HepG2 (cell line): ENCODE results near the gene ELMOD3. TPM values are rescaled to one million over a fixed set of nuclear protein-coding genes. Genes with fewer than 3 reads are reported as not detected.

Source experiments
- ARID4A ChIP-seq: sonication (generic); formaldehyde crosslinking; IDR thresholded peaks from 2 replicates; pipeline ENCODE4 v1.5.0; 2020; ENCODE audit warnings: mild to moderate bottlenecking, missing genetic modification reagents, borderline replicate concordance
- CBX1 ChIP-seq: IDR thresholded peaks from one replicate; pipeline ENCODE4 v1.6.1; 2016; ENCODE audit warnings: antibody characterized with exemption, low read depth
- DR1 ChIP-seq: sonication (generic); formaldehyde crosslinking; IDR thresholded peaks from 2 replicates; pipeline ENCODE4 v1.8.0; 2021; ENCODE audit warnings: mild to moderate bottlenecking, missing genetic modification reagents, inconsistent platforms
- ETV6 ChIP-seq: sonication (generic); formaldehyde crosslinking; conservative IDR thresholded peaks from 2 replicates; pipeline ENCODE4 v1.4.0; 2020; ENCODE audit warnings: missing genetic modification reagents
- NRL ChIP-seq: sonication (generic); formaldehyde crosslinking; IDR thresholded peaks from 2 replicates; pipeline ENCODE4 v1.5.0; 2020; ENCODE audit warnings: missing genetic modification reagents, mild to moderate bottlenecking, moderate library complexity, borderline replicate concordance
- PRDM15 ChIP-seq: sonication (generic); formaldehyde crosslinking; IDR thresholded peaks from 2 replicates; pipeline ENCODE4 v1.4.0; 2020; ENCODE audit warnings: missing genetic modification reagents
- SP1 ChIP-seq, 2 experiments: fragments of 450-650 bp in 1 of 2; sonication (generic) in 1 of 2; formaldehyde crosslinking in 1 of 2; IDR thresholded peaks; 2 replicates each; pipeline versions ENCODE4 v1.4.0 to v1.6.1; 2016 to 2020; ENCODE audit warnings: missing genetic modification reagents in 1 of 2
- ZFP36L1 ChIP-seq: sonication (generic); formaldehyde crosslinking; IDR thresholded peaks from 2 replicates; pipeline ENCODE4 v1.8.0; 2022; ENCODE audit warnings: mild to moderate bottlenecking, missing genetic modification reagents, moderate library complexity
- ZHX1 ChIP-seq: sonication (generic); formaldehyde crosslinking; IDR thresholded peaks from 2 replicates; pipeline ENCODE4 v1.8.1; 2022; ENCODE audit warnings: low read depth, mild to moderate bottlenecking, missing genetic modification reagents
- ZNF740 ChIP-seq: sonication (generic); formaldehyde crosslinking; IDR thresholded peaks from 2 replicates; pipeline ENCODE4 v1.4.0; 2020; ENCODE audit warnings: missing genetic modification reagents
- polyA plus RNA-seq, 8 experiments: library from polyadenylated mRNA; depleted of rRNA in 3 of 8; stranded (reverse) in 7 of 8; unstranded in 1 of 8; fragments of >200 nt; fragmentation: Illumina TruSeq in 4 of 8; extraction: Trizol in 4 of 8; gene quantifications; 2 replicates each; pipeline versions ENCODE4 v1.2.1 to v1.2.3, GENCODE V29; 2011 to 2016; ENCODE audit warnings: low read depth in 4 of 8, missing spikeins in 1 of 8, mixed read lengths in 1 of 8; ENCODE audit not compliant: insufficient read depth in 1 of 8
- total RNA-seq, 5 experiments: library from RNA; depleted of rRNA; stranded (reverse); fragments of >200 nt; fragmentation: Illumina TruSeq; extraction: Trizol; gene quantifications; 2 replicates each; pipeline ENCODE4 v1.2.3, GENCODE V29; 2016; ENCODE audit warnings: low read depth in 1 of 5
- TF ChIP-seq, protein P1 (sequence below): sonication (generic); formaldehyde crosslinking; conservative IDR thresholded peaks from 2 replicates; pipeline ENCODE4 v1.8.0; 2022; ENCODE audit warnings: mild to moderate bottlenecking, moderate library complexity, missing genetic modification reagents
- TF ChIP-seq, protein P2 (sequence below): IDR thresholded peaks from 2 replicates; pipeline ENCODE4 v1.6.1; 2016; ENCODE audit warnings: missing compliant biosample characterization, missing genetic modification reagents, borderline replicate concordance

Gene ELMOD3
- total and polyA plus RNA-seq, 2 of the 13 experiments (the other 11 are each of a cell fraction or from before 2014, with no cell fraction given) = 13.3 to 19.5 TPM

DNA sequence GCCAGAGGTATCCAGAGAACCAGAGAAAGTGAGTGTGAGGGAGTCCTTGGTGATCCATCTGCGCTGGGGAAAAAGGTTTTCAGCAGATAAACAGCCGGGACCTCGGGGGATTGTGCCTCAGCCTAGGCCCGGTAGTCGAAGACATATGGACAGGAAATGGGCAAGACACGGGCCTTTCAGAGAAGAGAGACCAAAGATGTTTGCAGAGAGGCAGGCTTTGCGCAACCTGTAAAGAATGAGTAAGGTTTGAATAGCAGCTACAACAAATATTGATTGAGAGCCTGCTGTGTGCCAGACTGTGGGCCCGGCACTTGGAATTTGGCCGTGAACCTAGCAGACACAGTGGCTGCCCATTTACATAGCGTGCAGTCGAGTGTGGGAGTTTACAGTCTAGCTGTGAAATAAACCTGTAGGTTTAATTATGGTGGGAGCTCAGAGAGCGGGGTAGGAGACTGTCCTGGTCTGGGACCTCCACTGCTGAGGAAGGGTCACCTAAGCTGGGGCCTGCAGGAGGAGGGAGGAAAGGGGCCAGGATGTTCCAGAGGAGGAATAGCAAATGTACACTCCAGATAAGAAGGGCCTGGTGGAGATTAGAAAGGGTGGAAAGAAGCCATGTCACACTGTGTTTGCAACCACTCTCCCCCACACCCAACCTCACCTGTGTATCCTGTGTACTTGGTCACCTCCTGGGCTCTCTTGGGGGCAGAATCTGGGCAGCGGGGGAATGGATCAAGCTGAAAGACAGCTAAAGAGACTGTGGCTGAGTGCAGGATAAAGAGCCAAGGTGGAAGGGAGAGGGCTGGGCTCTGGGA is 66.9 kb downstream of the ELMOD3 start (continued):
- TF ChIP-seq, protein P1, sequence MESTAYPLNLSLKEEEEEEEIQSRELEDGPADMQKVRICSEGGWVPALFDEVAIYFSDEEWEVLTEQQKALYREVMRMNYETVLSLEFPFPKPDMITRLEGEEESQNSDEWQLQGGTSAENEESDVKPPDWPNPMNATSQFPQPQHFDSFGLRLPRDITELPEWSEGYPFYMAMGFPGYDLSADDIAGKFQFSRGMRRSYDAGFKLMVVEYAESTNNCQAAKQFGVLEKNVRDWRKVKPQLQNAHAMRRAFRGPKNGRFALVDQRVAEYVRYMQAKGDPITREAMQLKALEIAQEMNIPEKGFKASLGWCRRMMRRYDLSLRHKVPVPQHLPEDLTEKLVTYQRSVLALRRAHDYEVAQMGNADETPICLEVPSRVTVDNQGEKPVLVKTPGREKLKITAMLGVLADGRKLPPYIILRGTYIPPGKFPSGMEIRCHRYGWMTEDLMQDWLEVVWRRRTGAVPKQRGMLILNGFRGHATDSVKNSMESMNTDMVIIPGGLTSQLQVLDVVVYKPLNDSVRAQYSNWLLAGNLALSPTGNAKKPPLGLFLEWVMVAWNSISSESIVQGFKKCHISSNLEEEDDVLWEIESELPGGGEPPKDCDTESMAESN = 0 out of 2 replicates have a peak, but pooled peaks have one; percentile 2
- TF ChIP-seq ZFP36L1 (CRISPR knock-in tag) (peak; percentile 17; the same call in 1 of the 2 replicates), CBX1 (no peak), NRL (CRISPR knock-in tag) (0 out of 2 replicates have a peak, but pooled peaks have one; percentile 13), ARID4A (peak; percentile 75; the same call in 1 of the 2 replicates), ZNF740 (CRISPR knock-in tag) (peak; percentile 72), ETV6 (CRISPR knock-in tag) (peak; percentile 88; the same call in 1 of the 2 replicates), SP1 (IDR thresholded peaks at IDR 0.05) (no peak), SP1 (CRISPR knock-in tag; IDR thresholded peaks at IDR 0.05) (peak; percentile 28; the same call in 1 of the 2 replicates), DR1 (CRISPR knock-in tag) (peak; percentile 63; the same call in 1 of the 2 replicates), PRDM15 (CRISPR knock-in tag) (peak; percentile 57; the same call in 1 of the 2 replicates), ZHX1 (no peak)
- TF ChIP-seq, protein P2, sequence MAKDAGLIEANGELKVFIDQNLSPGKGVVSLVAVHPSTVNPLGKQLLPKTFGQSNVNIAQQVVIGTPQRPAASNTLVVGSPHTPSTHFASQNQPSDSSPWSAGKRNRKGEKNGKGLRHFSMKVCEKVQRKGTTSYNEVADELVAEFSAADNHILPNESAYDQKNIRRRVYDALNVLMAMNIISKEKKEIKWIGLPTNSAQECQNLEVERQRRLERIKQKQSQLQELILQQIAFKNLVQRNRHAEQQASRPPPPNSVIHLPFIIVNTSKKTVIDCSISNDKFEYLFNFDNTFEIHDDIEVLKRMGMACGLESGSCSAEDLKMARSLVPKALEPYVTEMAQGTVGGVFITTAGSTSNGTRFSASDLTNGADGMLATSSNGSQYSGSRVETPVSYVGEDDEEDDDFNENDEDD (CRISPR knock-in tag) = peak; percentile 48; the same call in 1 of the 2 replicates
